ENCODE results near the gene INTS4.
"Not testable (repeated sequence)": the region's sequence is repeated elsewhere in the genome, so short reads cannot be mapped to it uniquely, and the experiment has no call there.

Gene INTS4

GRCh38 chr11:77871855-77872254, 122.6 kb downstream of the INTS4 start:
- TF ChIP-seq CTCF (IDR thresholded peaks at IDR 0.05), result no peak
- no peak overlapping the region for H3K27ac ChIP-seq

- no peak overlapping the region for H3K27ac ChIP-seq
- TF ChIP-seq ZFX (IDR thresholded peaks at IDR 0.05; ENCODE audit: borderline replicate concordance) (no peak), CTCF (IDR thresholded peaks at IDR 0.05) (no peak)
These were observed 125.7 kb downstream of the INTS4 start for GRCh38 chr11:77868744-77869143.

GRCh38 chr11:77866336-77866735, 128.1 kb downstream of the INTS4 start:
- TF ChIP-seq ZFX (IDR thresholded peaks at IDR 0.05; ENCODE audit: borderline replicate concordance) (no peak), CTCF (IDR thresholded peaks at IDR 0.05) (no peak)
- no peak overlapping the region for H3K27ac ChIP-seq

GRCh38 chr11:77865805-77866204, 128.7 kb downstream of the INTS4 start:
- no peak overlapping the region for H3K27ac ChIP-seq
- no peak for TF ChIP-seq ZFX (IDR thresholded peaks at IDR 0.05; ENCODE audit: borderline replicate concordance)
- no peak for TF ChIP-seq CTCF (IDR thresholded peaks at IDR 0.05)

- not testable (repeated sequence) for H3K27ac ChIP-seq
These were observed 133.0 kb downstream of the INTS4 start for GRCh38 chr11:77861444-77861843.

- not testable (repeated sequence) for H3K27ac ChIP-seq
These were observed 136.5 kb downstream of the INTS4 start for GRCh38 chr11:77857906-77858457.

GRCh38 chr11:77854838-77855237, 139.6 kb downstream of the INTS4 start:
- TF ChIP-seq CTCF (IDR thresholded peaks at IDR 0.05), result no peak
- no peak for TF ChIP-seq ZFX (IDR thresholded peaks at IDR 0.05; ENCODE audit: borderline replicate concordance)

GRCh38 chr11:77851503-77851902, 143.0 kb downstream of the INTS4 start:
- H3K27ac ChIP-seq, result no peak overlapping the region
- no peak for TF ChIP-seq CTCF (IDR thresholded peaks at IDR 0.05)
- no peak for TF ChIP-seq ZFX (IDR thresholded peaks at IDR 0.05; ENCODE audit: borderline replicate concordance)

More at GRCh38 chr11:77854838-77855237, 139.6 kb downstream of the INTS4 start:
- no peak overlapping the region for H3K27ac ChIP-seq

- H3K27ac ChIP-seq, result not testable (repeated sequence)
These were observed 150.8 kb downstream of the INTS4 start for GRCh38 chr11:77843700-77844099.

All from 22Rv1 (cell line).